Measurements from ENCODE around the gene ATF6.

The ATF6 gene

GRCh38 chr1:161953256-161953920 lies 187.3 kb downstream of the ATF6 start:
- Histone ChIP-seq H3K4me1 (ENCODE audit: low read depth, poor library complexity, severe bottlenecking) (no peaks in the 10 kb centered on the region), H3K9ac (no peak overlapping the region), H3K4me3 (IDR thresholded peaks at IDR 0.05; ENCODE audit: insufficient read depth, low read depth, low read length) (no peak overlapping the region), H2AFZ (ENCODE audit: low read depth) (no peak overlapping the region), H3K36me3 (ENCODE audit: insufficient read depth) (no peaks in the 10 kb centered on the region), H3K79me2 (ENCODE audit: insufficient read depth, low read depth) (no peaks in the 10 kb centered on the region), H3K27ac (no peak overlapping the region), H3K27me3 (ENCODE audit: insufficient read depth, low read depth) (no peaks in the 10 kb centered on the region), H4K20me1 (ENCODE audit: insufficient read depth) (no peaks in the 10 kb centered on the region), H3K4me2 (no peak overlapping the region)
- TF ChIP-seq CTCF (conservative IDR thresholded peaks at IDR 0.05; ENCODE audit: low read depth, low read length) = no peak

- H3K27me3 ChIP-seq (ENCODE audit: insufficient read depth, low read depth) = no peaks in the 10 kb centered on the region
- no peak overlapping the region for H3K4me3 ChIP-seq (IDR thresholded peaks at IDR 0.05; ENCODE audit: insufficient read depth, low read depth, low read length)
- H3K79me2 ChIP-seq (ENCODE audit: insufficient read depth, low read depth) = no peaks in the 10 kb centered on the region
- H3K4me1 ChIP-seq (ENCODE audit: low read depth, poor library complexity, severe bottlenecking) = no peaks in the 10 kb centered on the region
- no peak overlapping the region for H3K27ac ChIP-seq
- H2AFZ ChIP-seq (ENCODE audit: low read depth) = no peak overlapping the region
- H3K9ac ChIP-seq = no peak overlapping the region
- H3K36me3 ChIP-seq (ENCODE audit: insufficient read depth) = peaks cover 6% of the 10 kb centered on the region; the same call in 1 of the 2 replicates
- H4K20me1 ChIP-seq (ENCODE audit: insufficient read depth) = no peaks in the 10 kb centered on the region
- H3K4me2 ChIP-seq = no peak overlapping the region
- no peak for TF ChIP-seq CTCF (conservative IDR thresholded peaks at IDR 0.05; ENCODE audit: low read depth, low read length)
Measured at GRCh38 chr1:161954050-161954449, 187.9 kb downstream of the ATF6 start.

GRCh38 chr1:161954466-161954865 lies 188.3 kb downstream of the ATF6 start:
- Histone ChIP-seq H3K9ac (no peak overlapping the region), H2AFZ (ENCODE audit: low read depth) (no peak overlapping the region)

GRCh38 chr1:161955606-161956005 lies 189.5 kb downstream of the ATF6 start:
- H3K4me3 ChIP-seq (IDR thresholded peaks at IDR 0.05; ENCODE audit: insufficient read depth, low read depth, low read length) = no peak overlapping the region
- TF ChIP-seq CTCF (conservative IDR thresholded peaks at IDR 0.05; ENCODE audit: low read depth, low read length) = no peak
- no peaks in the 10 kb centered on the region for H3K79me2 ChIP-seq (ENCODE audit: insufficient read depth, low read depth)
- H3K4me2 ChIP-seq = no peak overlapping the region
- no peak overlapping the region for H2AFZ ChIP-seq (ENCODE audit: low read depth)
- H3K27me3 ChIP-seq (ENCODE audit: insufficient read depth, low read depth) = no peaks in the 10 kb centered on the region
- no peaks in the 10 kb centered on the region for H4K20me1 ChIP-seq (ENCODE audit: insufficient read depth)
- H3K4me1 ChIP-seq (ENCODE audit: low read depth, poor library complexity, severe bottlenecking) = no peaks in the 10 kb centered on the region
- no peak overlapping the region for H3K9ac ChIP-seq
- peaks cover 6% of the 10 kb centered on the region; the same call in 1 of the 2 replicates for H3K36me3 ChIP-seq (ENCODE audit: insufficient read depth)
- H3K27ac ChIP-seq = no peak overlapping the region

More at GRCh38 chr1:161954466-161954865, 188.3 kb downstream of the ATF6 start:
- Histone ChIP-seq H4K20me1 (ENCODE audit: insufficient read depth) (no peaks in the 10 kb centered on the region), H3K36me3 (ENCODE audit: insufficient read depth) (peaks cover 6% of the 10 kb centered on the region; the same call in 1 of the 2 replicates), H3K27me3 (ENCODE audit: insufficient read depth, low read depth) (no peaks in the 10 kb centered on the region), H3K4me2 (no peak overlapping the region), H3K27ac (no peak overlapping the region), H3K4me3 (IDR thresholded peaks at IDR 0.05; ENCODE audit: insufficient read depth, low read depth, low read length) (no peak overlapping the region), H3K79me2 (ENCODE audit: insufficient read depth, low read depth) (no peaks in the 10 kb centered on the region), H3K4me1 (ENCODE audit: low read depth, poor library complexity, severe bottlenecking) (no peaks in the 10 kb centered on the region)
- no peak for TF ChIP-seq CTCF (conservative IDR thresholded peaks at IDR 0.05; ENCODE audit: low read depth, low read length)

Measured in KMS-11 (cell line).